Ascending aorta (tissue), 2 donors: ENCODE measurements around the gene RNF111. TPM values are rescaled to one million over a fixed set of nuclear protein-coding genes. Genes with fewer than 3 reads are reported as not detected.

Source experiments
- DNase-seq, 2 donors: peaks; one replicate each; pipeline ENCODE4 v3.0.0-alpha.2; 2019; ENCODE audit warnings: low spot score in 2 of 2
- H3K27ac ChIP-seq, 2 donors: fragments of 200-600 bp; sonication (generic); one replicate each; pipeline ENCODE4 v1.5.1; 2016 to 2017; ENCODE audit warnings: mild to moderate bottlenecking in 1 of 2
- H3K27me3 ChIP-seq: fragments of 200-600 bp; sonication (generic); one replicate; pipeline ENCODE4 v1.5.1; 2017
- H3K36me3 ChIP-seq, 2 donors: fragments of 200-600 bp; sonication (generic); one replicate each; pipeline ENCODE4 v1.5.1; 2016
- H3K4me1 ChIP-seq, 2 donors: fragments of 200-600 bp; sonication (generic); one replicate each; pipeline ENCODE4 v1.5.1; 2016 to 2017; ENCODE audit warnings: mild to moderate bottlenecking in 1 of 2
- H3K4me3 ChIP-seq, 2 donors: fragments of 200-600 bp; sonication (generic); one replicate each; pipeline ENCODE4 v1.5.1; 2016 to 2017; ENCODE audit warnings: mild to moderate bottlenecking in 1 of 2
- H3K9me3 ChIP-seq, 2 donors: fragments of 200-600 bp; sonication (generic); one replicate each; pipeline ENCODE4 v1.5.1; 2016
- CTCF ChIP-seq, 3 experiments: fragments of 200-600 bp in 2 of 3; fragments of 450-650 bp in 1 of 3; sonication (generic) in 2 of 3; IDR thresholded peaks; one replicate each; pipeline ENCODE4 v1.5.1; 2016 to 2019; ENCODE audit warnings: antibody characterized with exemption in 3 of 3, mild to moderate bottlenecking in 1 of 3, moderate library complexity in 1 of 3
- intact Hi-C: fragments of 100-400 bp; cut with DNase I; formaldehyde crosslinking; loops from one replicate; pipeline ENCODE4 v1.15.1; 2023
- total RNA-seq: library from RNA; depleted of rRNA; stranded (reverse); fragments of >200 nt; gene quantifications from one replicate; pipeline ENCODE4 v1.1.0, GENCODE V29; 2016

Gene RNF111
- total RNA-seq, 1 donor from 2014 or later = 12.2 TPM

GRCh38 chr15:59001946-59002345 lies 14.5 kb downstream of the RNF111 start:
- no peak for TF ChIP-seq CTCF (IDR thresholded peaks at IDR 0.05)
- Histone ChIP-seq H3K27ac (no peak overlapping the region), H3K27me3 (no peaks in the 10 kb centered on the region), H3K9me3 (no peaks in the 10 kb centered on the region), H3K36me3 (peaks cover 0 to 7% of the 10 kb centered on the region in 2 donors), H3K4me1 (peaks cover 0 to 5% of the 10 kb centered on the region in 2 donors), H3K4me3 (no peak overlapping the region)
- intact Hi-C loops = no loop called here
- no peak for DNase-seq

- no peak overlapping the region for H3K27ac ChIP-seq
- DNase-seq = no peak
- H3K9me3 ChIP-seq = no peaks in the 10 kb centered on the region
- peaks cover 0 to 5% of the 10 kb centered on the region in 2 donors for H3K4me1 ChIP-seq
- intact Hi-C loops = no loop called here
- H3K4me3 ChIP-seq = no peak overlapping the region
- peaks cover 0 to 7% of the 10 kb centered on the region in 2 donors for H3K36me3 ChIP-seq
- no peak for TF ChIP-seq CTCF (IDR thresholded peaks at IDR 0.05)
- H3K27me3 ChIP-seq = no peaks in the 10 kb centered on the region
Measured at GRCh38 chr15:59002418-59002859, 15.0 kb downstream of the RNF111 start.

GRCh38 chr15:59005579-59005978 lies 18.1 kb downstream of the RNF111 start:
- intact Hi-C loops = no loop called here
- H3K27ac ChIP-seq = no peak overlapping the region
- no peaks in the 10 kb centered on the region for H3K4me1 ChIP-seq
- peaks cover 0 to 7% of the 10 kb centered on the region in 2 donors for H3K36me3 ChIP-seq
- H3K27me3 ChIP-seq = no peaks in the 10 kb centered on the region
- DNase-seq = no peak
- TF ChIP-seq CTCF (IDR thresholded peaks at IDR 0.05) = no peak
- H3K9me3 ChIP-seq = no peaks in the 10 kb centered on the region
- no peak overlapping the region for H3K4me3 ChIP-seq

GRCh38 chr15:59008086-59008485 lies 20.6 kb downstream of the RNF111 start:
- Histone ChIP-seq H3K9me3 (no peaks in the 10 kb centered on the region), H3K4me3 (no peak overlapping the region), H3K27me3 (no peaks in the 10 kb centered on the region), H3K27ac (no peak overlapping the region), H3K36me3 (peaks cover 0 to 7% of the 10 kb centered on the region in 2 donors), H3K4me1 (no peaks in the 10 kb centered on the region)
- no peak for DNase-seq
- intact Hi-C loops = no loop called here
- no peak for TF ChIP-seq CTCF (IDR thresholded peaks at IDR 0.05)

- Histone ChIP-seq H3K4me3 (no peak overlapping the region), H3K27me3 (no peaks in the 10 kb centered on the region), H3K4me1 (peaks cover 0 to 9% of the 10 kb centered on the region in 2 donors), H3K36me3 (peaks cover 0 to 3% of the 10 kb centered on the region in 2 donors), H3K9me3 (no peaks in the 10 kb centered on the region), H3K27ac (no peak overlapping the region)
- TF ChIP-seq CTCF (IDR thresholded peaks at IDR 0.05) = no peak
- no peak for DNase-seq
- intact Hi-C loops = no loop called here
Measured at GRCh38 chr15:59011262-59011952, 23.9 kb downstream of the RNF111 start.
